ENCODE measurements around the gene TMEM256.

The TMEM256 gene

DNA sequence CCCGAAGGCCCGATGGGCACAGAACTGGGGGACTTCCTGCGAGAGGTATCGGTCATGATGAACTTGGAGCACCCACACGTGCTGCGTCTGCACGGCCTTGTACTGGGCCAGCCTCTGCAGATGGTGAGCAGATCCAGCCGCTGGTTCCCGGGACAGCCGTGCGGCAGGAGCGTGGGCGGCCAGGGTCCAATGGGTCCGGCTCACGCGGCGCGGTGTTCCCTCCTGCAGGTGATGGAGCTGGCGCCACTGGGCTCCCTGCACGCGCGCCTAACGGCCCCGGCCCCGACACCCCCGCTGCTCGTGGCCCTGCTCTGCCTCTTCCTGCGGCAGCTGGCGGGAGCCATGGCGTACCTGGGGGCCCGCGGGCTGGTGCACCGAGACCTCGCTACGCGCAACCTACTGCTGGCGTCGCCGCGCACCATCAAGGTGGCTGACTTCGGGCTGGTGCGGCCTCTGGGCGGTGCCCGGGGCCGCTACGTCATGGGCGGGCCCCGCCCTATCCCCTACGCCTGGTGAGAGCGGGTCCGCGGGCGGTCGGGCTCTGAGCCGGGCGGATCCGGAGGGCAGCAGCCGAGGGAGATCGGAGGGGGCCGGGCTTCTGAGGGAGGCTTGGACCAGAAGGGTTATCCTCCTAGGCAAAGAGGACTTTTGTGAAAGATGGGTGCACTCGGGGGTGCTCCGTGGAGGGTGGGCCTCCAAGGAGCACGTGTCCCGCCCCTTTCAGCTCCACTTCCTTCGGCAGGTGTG lies 20.0 kb downstream of the TMEM256 start:
- H3K4me1 ChIP-seq (ENCODE audit: control insufficient read depth, insufficient read depth, low read depth, low read length) = peaks cover 19% of the 10 kb centered on the region
- no peak overlapping the region for H2BK12ac ChIP-seq (ENCODE audit: low read length in 2 of 2)
- no peak overlapping the region for H4K91ac ChIP-seq (ENCODE audit: low read length)
- H2BK120ac ChIP-seq (ENCODE audit: low read depth, low read length) = no peak overlapping the region
- peak; percentile 32 for DNase-seq
- H3K4ac ChIP-seq (ENCODE audit: low read depth in 1 of 2, low read length in 2 of 2) = no peak overlapping the region
- H3K27me3 ChIP-seq (ENCODE audit: control insufficient read depth in 1 of 2, insufficient read depth in 1 of 2, low read length in 2 of 2) = peaks cover 42 to 46% of the 10 kb centered on the region in 2 experiments
- H3K23ac ChIP-seq (ENCODE audit: low read length in 2 of 2) = peak overlapping the region; percentile 72 to 73
- peak overlapping the region; percentile 41 for H3K9ac ChIP-seq (ENCODE audit: low read length)
- peak overlapping the region; percentile 73 for H3K4me2 ChIP-seq (ENCODE audit: low read length, poor library complexity, severe bottlenecking)
- no peak overlapping the region for H2BK15ac ChIP-seq (ENCODE audit: low read depth, poor library complexity, severe bottlenecking)
- peak overlapping the region; percentile 23 to 65 for H3K4me3 ChIP-seq (ENCODE audit: insufficient read depth in 1 of 2, low read depth in 1 of 2, low read length in 2 of 2)
- peak overlapping the region in 1 of 2 experiments; percentile 79 for H3K14ac ChIP-seq (ENCODE audit: low read length in 2 of 2)
- no peak overlapping the region for H2AK5ac ChIP-seq (ENCODE audit: low read length, severe bottlenecking)
- H3K9me3 ChIP-seq (ENCODE audit: control insufficient read depth, low read length) = peaks cover 12% of the 10 kb centered on the region
- WGBS = 12% methylated on average over 65 of the region's 65 CpGs
- no peak overlapping the region for H2BK5ac ChIP-seq (ENCODE audit: low read depth, low read length, poor library complexity, severe bottlenecking)
- no peak overlapping the region for H3K27ac ChIP-seq (ENCODE audit: low read length, poor library complexity, severe bottlenecking)
- no peak overlapping the region for H4K8ac ChIP-seq (ENCODE audit: low read length)
- H2AFZ ChIP-seq (ENCODE audit: low read depth, low read length) = peak overlapping the region; percentile 64
- peaks cover 1% of the 10 kb centered on the region for H3K79me1 ChIP-seq (replicated peaks; ENCODE audit: low read length, poor library complexity, severe bottlenecking)
- H3K36me3 ChIP-seq (ENCODE audit: control insufficient read depth in 1 of 2, insufficient read depth in 2 of 2, low read depth in 1 of 2, low read length in 2 of 2) = peaks cover 7 to 27% of the 10 kb centered on the region in 2 experiments
- H3K18ac ChIP-seq (ENCODE audit: low read depth in 1 of 2, low read length in 2 of 2) = no peak overlapping the region

- Histone ChIP-seq H2AFZ (ENCODE audit: low read depth, low read length) (no peak overlapping the region), H2AK5ac (ENCODE audit: low read length, severe bottlenecking) (no peak overlapping the region), H3K9me3 (ENCODE audit: control insufficient read depth, low read length) (peaks cover 12% of the 10 kb centered on the region), H3K4me1 (ENCODE audit: control insufficient read depth, insufficient read depth, low read depth, low read length) (peaks cover 19% of the 10 kb centered on the region), H3K9ac (ENCODE audit: low read length) (peak overlapping the region; percentile 2), H3K36me3 (ENCODE audit: control insufficient read depth in 1 of 2, insufficient read depth in 2 of 2, low read depth in 1 of 2, low read length in 2 of 2) (peaks cover 2 to 22% of the 10 kb centered on the region in 2 experiments), H2BK5ac (ENCODE audit: low read depth, low read length, poor library complexity, severe bottlenecking) (no peak overlapping the region), H3K4ac (ENCODE audit: low read depth in 1 of 2, low read length in 2 of 2) (no peak overlapping the region), H3K4me3 (ENCODE audit: insufficient read depth in 1 of 2, low read depth in 1 of 2, low read length in 2 of 2) (peak overlapping the region in 1 of 2 experiments; percentile 65), H3K79me1 (replicated peaks; ENCODE audit: low read length, poor library complexity, severe bottlenecking) (peaks cover under 1% of the 10 kb centered on the region), H3K27me3 (ENCODE audit: control insufficient read depth in 1 of 2, insufficient read depth in 1 of 2, low read length in 2 of 2) (peaks cover 42 to 46% of the 10 kb centered on the region in 2 experiments), H2BK15ac (ENCODE audit: low read depth, poor library complexity, severe bottlenecking) (no peak overlapping the region), H4K91ac (ENCODE audit: low read length) (no peak overlapping the region), H2BK12ac (ENCODE audit: low read length in 2 of 2) (no peak overlapping the region), H3K4me2 (ENCODE audit: low read length, poor library complexity, severe bottlenecking) (no peak overlapping the region), H3K23ac (ENCODE audit: low read length in 2 of 2) (no peak overlapping the region), H4K8ac (ENCODE audit: low read length) (no peak overlapping the region), H3K27ac (ENCODE audit: low read length, poor library complexity, severe bottlenecking) (no peak overlapping the region), H3K18ac (ENCODE audit: low read depth in 1 of 2, low read length in 2 of 2) (no peak overlapping the region), H3K14ac (ENCODE audit: low read length in 2 of 2) (peak overlapping the region in 1 of 2 experiments; percentile 79), H2BK120ac (ENCODE audit: low read depth, low read length) (no peak overlapping the region)
- WGBS = 89% methylated on average over 11 of the region's 11 CpGs
- DNase-seq = no peak
Measured at GRCh38 chr17:7383371-7383741, 20.5 kb downstream of the TMEM256 start.

- Histone ChIP-seq H3K18ac (ENCODE audit: low read depth in 1 of 2, low read length in 2 of 2) (no peak overlapping the region), H3K4ac (ENCODE audit: low read depth in 1 of 2, low read length in 2 of 2) (no peak overlapping the region), H4K8ac (ENCODE audit: low read length) (no peak overlapping the region), H2AFZ (ENCODE audit: low read depth, low read length) (no peak overlapping the region), H2BK12ac (ENCODE audit: low read length in 2 of 2) (no peak overlapping the region), H3K36me3 (ENCODE audit: control insufficient read depth in 1 of 2, insufficient read depth in 2 of 2, low read depth in 1 of 2, low read length in 2 of 2) (peaks cover 0 to 17% of the 10 kb centered on the region in 2 experiments), H3K9ac (ENCODE audit: low read length) (no peak overlapping the region), H3K27me3 (ENCODE audit: control insufficient read depth in 1 of 2, insufficient read depth in 1 of 2, low read length in 2 of 2) (peaks cover 42 to 46% of the 10 kb centered on the region in 2 experiments), H3K4me2 (ENCODE audit: low read length, poor library complexity, severe bottlenecking) (no peak overlapping the region), H2BK120ac (ENCODE audit: low read depth, low read length) (no peak overlapping the region), H3K79me1 (replicated peaks; ENCODE audit: low read length, poor library complexity, severe bottlenecking) (no peaks in the 10 kb centered on the region), H3K27ac (ENCODE audit: low read length, poor library complexity, severe bottlenecking) (no peak overlapping the region), H3K9me3 (ENCODE audit: control insufficient read depth, low read length) (peaks cover 12% of the 10 kb centered on the region), H3K4me3 (ENCODE audit: insufficient read depth in 1 of 2, low read depth in 1 of 2, low read length in 2 of 2) (no peak overlapping the region), H4K91ac (ENCODE audit: low read length) (no peak overlapping the region), H2BK5ac (ENCODE audit: low read depth, low read length, poor library complexity, severe bottlenecking) (no peak overlapping the region), H3K23ac (ENCODE audit: low read length in 2 of 2) (no peak overlapping the region), H3K14ac (ENCODE audit: low read length in 2 of 2) (no peak overlapping the region), H2BK15ac (ENCODE audit: low read depth, poor library complexity, severe bottlenecking) (no peak overlapping the region), H3K4me1 (ENCODE audit: control insufficient read depth, insufficient read depth, low read depth, low read length) (peaks cover 19% of the 10 kb centered on the region), H2AK5ac (ENCODE audit: low read length, severe bottlenecking) (no peak overlapping the region)
- WGBS = 88% methylated on average over 10 of the region's 10 CpGs
- DNase-seq = no peak
Measured at GRCh38 chr17:7382901-7383300, 21.0 kb downstream of the TMEM256 start.

DNA sequence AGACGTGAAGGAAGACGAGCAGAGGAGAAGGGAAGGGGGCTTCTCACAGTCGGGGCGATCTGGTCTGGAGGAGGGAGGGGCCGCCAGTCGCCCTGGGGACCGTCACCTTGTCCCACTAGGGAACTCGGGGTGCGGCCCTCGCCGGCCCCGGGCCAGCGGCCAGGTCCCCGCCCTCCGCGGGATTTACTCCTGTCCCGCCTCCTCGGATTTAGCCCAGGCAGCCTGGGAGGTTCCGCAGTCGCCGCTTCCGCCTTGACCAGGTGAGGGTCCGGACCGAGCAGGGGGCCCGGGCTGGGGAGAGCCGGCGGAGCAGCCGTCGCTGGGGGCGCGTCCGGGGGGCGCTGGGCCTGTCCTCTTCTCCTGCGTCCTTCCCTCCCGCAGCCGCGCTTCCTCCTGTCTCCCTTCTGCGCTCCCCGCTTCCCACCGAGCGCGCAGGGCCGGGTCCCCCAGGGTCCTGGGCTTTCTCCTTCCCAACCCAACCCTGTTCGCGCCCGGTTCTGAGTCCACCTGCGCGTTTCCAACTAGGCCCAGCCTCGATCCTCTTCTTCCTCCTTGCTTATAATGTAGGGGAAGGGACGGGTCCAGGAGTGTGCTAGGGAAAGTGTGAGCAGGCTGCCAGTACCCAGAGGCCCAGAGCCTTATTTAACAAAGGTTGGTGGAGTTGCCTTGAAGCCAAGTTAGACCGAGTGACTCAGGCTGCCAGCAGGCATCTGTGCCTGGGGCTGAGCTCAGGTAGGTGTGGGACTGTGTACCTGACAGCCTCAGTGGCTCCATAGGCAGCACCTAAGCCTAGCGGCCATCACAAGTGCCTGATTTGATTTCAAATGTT lies 22.8 kb downstream of the TMEM256 start, which contains the start of gene TNK1:
Gene TNK1 (plus strand): TSS at position 235 of the 829 bp plus-strand sequence. CDS start 1,838 bp downstream, outside the sequence.
- Histone ChIP-seq H3K9me3 (ENCODE audit: control insufficient read depth, low read length) (peaks cover 12% of the 10 kb centered on the region), H4K8ac (ENCODE audit: low read length) (no peak within 1 kb of the TSS), H3K4ac (ENCODE audit: low read depth in 1 of 2, low read length in 2 of 2) (no peak within 1 kb of the TSS), H3K18ac (ENCODE audit: low read depth in 1 of 2, low read length in 2 of 2) (no peak within 1 kb of the TSS), H3K4me1 (ENCODE audit: control insufficient read depth, insufficient read depth, low read depth, low read length) (peaks cover 19% of the 10 kb centered on the region), H2AFZ (ENCODE audit: low read depth, low read length) (no peak within 1 kb of the TSS), H3K14ac (ENCODE audit: low read length in 2 of 2) (no peak within 1 kb of the TSS), H3K27ac (ENCODE audit: low read length, poor library complexity, severe bottlenecking) (no peak within 1 kb of the TSS), H4K91ac (ENCODE audit: low read length) (no peak within 1 kb of the TSS), H3K79me1 (replicated peaks; ENCODE audit: low read length, poor library complexity, severe bottlenecking) (no peaks in the 10 kb centered on the region), H2BK120ac (ENCODE audit: low read depth, low read length) (no peak within 1 kb of the TSS), H3K4me2 (ENCODE audit: low read length, poor library complexity, severe bottlenecking) (peak within 1 kb of the TSS; percentile 30), H3K4me3 (ENCODE audit: insufficient read depth in 1 of 2, low read depth in 1 of 2, low read length in 2 of 2) (peak within 1 kb of the TSS in 1 of 2 experiments; percentile 59), H3K27me3 (ENCODE audit: control insufficient read depth in 1 of 2, insufficient read depth in 1 of 2, low read length in 2 of 2) (peaks cover 42 to 52% of the 10 kb centered on the region in 2 experiments), H3K9ac (ENCODE audit: low read length) (peak within 1 kb of the TSS; percentile 20), H2BK15ac (ENCODE audit: low read depth, poor library complexity, severe bottlenecking) (no peak within 1 kb of the TSS), H3K36me3 (ENCODE audit: control insufficient read depth in 1 of 2, insufficient read depth in 2 of 2, low read depth in 1 of 2, low read length in 2 of 2) (peaks cover 0 to 2% of the 10 kb centered on the region in 2 experiments), H3K23ac (ENCODE audit: low read length in 2 of 2) (peak within 1 kb of the TSS in 1 of 2 experiments; percentile 34), H2AK5ac (ENCODE audit: low read length, severe bottlenecking) (no peak within 1 kb of the TSS), H2BK12ac (ENCODE audit: low read length in 2 of 2) (no peak within 1 kb of the TSS), H2BK5ac (ENCODE audit: low read depth, low read length, poor library complexity, severe bottlenecking) (no peak within 1 kb of the TSS)
- no peak for DNase-seq
- WGBS = 7% methylated on average over 46 of the region's 52 CpGs

Measured in mesenchymal stem cell (in vitro differentiated cells and primary cell).